ENCODE results near the gene DGKI. TPM values are rescaled to one million over a fixed set of nuclear protein-coding genes. Genes with fewer than 3 reads are reported as not detected.

DGKI gene
- polyA plus RNA-seq, 3 donors, result 1.7 to 2.2 (median 2.0) TPM

DNA sequence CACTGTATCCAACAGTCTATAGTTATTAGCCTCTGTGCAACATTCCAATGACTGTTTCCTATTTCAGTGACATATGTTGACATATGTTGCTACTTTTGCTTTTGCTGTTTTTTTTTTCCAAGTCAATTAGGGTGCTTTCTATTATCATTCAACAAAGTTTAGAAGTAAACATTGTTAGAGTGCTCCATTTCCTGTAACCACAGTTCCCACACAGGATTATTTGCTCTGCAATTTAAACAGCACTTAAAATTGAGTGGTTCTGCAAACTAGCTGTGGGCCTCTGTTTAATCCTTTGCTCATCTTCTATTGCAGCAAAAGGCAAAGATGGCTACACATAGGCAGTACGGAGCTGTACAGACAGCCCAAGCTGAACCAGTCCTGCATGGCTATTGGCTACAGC, 456.7 kb downstream of the DGKI start:
- DNase-seq (ENCODE audit: extremely low read depth in 1 of 11, low read depth in 9 of 11, low spot score in 4 of 11), result no peak

DNA sequence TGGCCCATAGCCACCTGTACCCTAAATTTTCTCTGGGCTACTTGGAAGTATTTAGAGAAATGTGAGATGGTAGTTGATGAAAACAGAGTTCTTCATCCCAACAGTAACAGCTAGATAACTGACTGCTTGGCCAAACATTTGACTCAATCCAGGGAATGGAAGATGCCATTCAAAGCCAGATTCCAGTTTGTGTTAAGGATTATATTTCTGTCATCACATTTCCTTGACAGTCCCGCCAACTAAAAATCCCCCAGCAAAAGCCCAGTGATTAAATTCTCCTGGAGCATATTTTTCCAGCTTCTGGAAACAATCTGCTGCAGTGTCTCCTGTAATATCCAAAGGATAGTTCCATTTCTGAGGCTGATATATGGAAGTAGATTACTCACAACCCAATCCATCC, 457.9 kb downstream of the DGKI start:
- no peak for DNase-seq (ENCODE audit: extremely low read depth in 1 of 11, low read depth in 9 of 11, low spot score in 4 of 11)

DNA sequence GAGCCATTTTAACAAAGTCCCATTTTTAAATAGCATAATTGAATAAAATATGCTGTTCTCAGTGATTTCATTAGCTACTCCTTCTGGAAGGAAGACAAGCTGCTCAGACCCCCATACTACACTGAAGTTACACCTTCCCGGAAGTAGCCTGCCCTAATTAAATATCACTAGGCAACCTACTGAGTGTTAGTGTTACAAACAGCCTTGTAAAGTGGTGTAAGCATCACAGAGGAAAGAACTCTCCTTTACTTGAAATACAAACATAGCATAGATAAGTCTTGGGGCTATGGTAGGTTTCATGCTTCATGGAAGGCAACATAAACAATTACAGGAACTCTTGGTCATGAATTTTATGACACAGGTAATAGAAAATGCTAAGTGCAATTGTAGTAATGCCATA, 459.8 kb downstream of the DGKI start:
- DNase-seq (ENCODE audit: extremely low read depth in 1 of 11, low read depth in 9 of 11, low spot score in 4 of 11), result no peak

DNA sequence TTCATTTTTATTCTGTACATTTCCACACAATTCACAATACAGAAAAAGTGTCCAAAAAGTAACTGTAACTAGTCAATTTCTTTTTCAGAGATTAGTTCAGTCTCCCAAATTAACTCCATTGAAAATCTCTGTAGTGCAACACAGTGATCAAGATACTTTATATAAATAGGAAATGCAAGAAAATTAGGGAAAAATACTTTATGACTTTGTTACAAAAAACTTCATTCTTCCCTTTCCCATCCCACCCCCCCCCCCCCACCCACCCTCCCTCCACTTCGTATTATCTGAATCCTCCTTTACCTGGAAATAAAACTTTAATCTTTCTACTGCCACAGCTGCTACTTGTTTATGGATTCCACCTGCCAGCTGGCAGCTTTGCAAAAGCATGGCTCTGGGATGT, 465.7 kb downstream of the DGKI start:
- DNase-seq (ENCODE audit: extremely low read depth in 1 of 11, low read depth in 9 of 11, low spot score in 4 of 11), result no peak

DNA sequence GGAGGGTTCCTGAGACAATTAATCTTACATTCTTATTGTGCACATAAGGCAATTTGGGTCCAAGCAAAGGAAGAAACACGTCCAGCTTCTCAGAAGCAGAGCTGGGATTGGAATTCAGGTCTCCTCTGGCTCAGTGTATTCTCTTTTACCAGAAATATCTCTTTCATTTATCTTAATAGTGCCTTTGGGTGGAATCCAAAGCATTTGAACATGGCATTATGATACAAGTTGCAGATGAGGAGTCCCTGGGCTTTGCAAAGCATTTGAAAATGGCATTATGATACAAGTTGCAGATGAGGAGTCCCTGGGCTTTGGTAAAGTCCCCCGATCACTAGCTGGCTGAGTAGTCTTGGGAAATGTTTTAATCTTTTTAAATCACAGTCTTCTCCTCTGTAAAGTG, 473.3 kb downstream of the DGKI start:
- no peak for DNase-seq (ENCODE audit: extremely low read depth in 1 of 11, low read depth in 9 of 11, low spot score in 4 of 11)

DNA sequence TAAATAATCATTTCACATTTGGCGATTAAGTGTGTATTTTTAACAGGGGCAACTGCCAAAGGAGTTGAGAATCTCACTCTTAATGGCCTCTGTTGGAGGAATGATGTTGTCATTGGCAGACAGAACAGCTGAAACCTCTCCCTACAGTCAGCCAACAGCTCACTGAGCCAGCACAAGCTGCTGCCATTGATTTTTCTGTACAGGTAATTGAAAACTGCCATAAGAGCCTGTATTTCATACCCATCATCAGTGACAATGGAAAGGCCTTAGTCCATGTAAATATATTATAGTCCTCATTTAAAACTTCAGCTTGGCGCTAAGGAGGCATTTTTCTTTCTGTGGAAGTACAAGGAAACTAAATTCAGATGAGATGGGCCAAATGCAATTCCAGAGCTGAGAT, 475.2 kb downstream of the DGKI start:
- no peak for DNase-seq (ENCODE audit: extremely low read depth in 1 of 11, low read depth in 9 of 11, low spot score in 4 of 11)

DNA sequence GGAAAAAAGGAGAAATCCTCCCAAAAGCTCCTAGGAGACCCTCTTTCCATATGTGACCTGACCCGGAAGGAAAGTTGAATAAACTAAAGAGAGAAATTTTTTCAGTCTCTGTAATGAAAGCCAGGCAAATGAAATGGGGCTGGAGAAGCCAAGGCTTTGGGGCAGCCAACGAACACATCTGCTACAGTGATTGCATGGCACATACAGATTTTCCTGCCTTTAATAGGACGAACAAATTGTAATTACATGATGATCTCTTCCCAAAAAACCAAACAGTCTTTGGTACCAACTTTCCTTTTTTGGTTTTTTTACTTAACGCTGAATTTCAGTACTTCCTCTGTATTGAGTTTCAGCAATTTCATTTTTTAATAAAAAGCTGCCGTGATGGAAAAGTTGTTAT, 479.8 kb downstream of the DGKI start:
- DNase-seq (ENCODE audit: extremely low read depth in 1 of 11, low read depth in 9 of 11, low spot score in 4 of 11), result no peak

DNA sequence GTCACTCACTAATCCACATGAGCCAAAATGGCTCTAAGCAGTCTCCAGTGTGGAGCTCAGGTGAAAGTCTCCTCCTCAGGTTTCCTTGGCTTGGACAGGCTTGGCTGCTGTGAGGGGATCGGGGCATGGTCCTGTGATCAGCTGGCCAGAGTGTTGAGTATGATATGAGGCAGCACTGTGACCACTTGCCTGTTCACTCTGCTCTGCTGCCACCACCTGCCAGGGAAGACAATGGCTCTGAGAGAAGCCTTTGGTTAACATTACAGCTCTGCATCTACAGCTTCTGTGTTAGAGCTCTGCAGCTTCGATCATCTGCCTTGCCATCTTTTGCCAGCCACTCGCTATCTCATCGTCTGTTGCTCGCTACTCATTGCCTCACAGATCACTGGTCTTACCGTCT, 483.1 kb downstream of the DGKI start:
- no peak for DNase-seq (ENCODE audit: extremely low read depth in 1 of 11, low read depth in 9 of 11, low spot score in 4 of 11)

DNA sequence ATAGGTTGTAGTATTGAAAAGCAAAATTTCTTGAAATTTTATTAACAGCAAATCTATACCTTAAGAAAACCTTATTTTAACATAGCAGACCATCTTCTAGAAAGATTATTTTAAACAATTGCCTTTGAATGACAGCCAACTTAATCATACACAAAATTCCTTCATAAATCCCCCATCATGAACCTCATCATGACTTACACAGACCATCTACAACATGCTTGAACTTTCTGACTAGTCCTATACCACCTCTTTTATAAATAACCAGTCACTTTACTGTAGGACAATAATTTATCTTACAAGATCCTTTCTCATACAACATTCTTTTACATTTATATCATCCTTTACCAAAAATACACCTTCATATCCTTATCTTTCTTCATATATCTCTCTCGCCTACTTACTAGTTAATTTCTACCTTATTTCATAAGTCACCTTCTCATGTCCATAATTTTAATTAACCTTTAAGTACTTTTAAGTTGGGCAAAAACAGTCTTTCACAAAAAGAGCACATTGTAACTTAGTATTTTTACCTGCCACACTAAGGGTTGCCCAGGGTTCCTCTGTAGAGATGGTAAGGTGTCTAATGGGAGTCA, 486.6 kb downstream of the DGKI start:
- DNase-seq (ENCODE audit: extremely low read depth in 1 of 11, low read depth in 9 of 11, low spot score in 4 of 11), result no peak

DNA sequence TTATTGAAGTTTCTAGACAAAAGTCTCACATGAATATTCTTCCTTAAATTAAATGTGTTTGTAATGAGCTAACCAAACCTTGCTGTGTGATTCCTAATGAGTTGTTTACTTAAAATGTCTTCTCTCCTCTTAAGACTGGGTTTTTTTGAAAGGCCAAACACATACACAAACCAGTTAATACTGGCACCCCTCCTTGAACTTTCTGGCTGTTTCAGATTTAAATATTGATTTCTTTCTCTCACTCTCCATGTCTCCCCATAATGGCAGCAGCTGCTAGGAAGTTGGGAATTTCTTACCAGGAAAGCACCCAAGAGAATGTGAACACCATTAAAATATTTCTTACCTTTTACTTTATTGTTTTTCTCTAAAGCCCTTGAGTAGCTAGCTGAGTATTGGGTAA, 491.8 kb downstream of the DGKI start:
- DNase-seq (ENCODE audit: extremely low read depth in 1 of 11, low read depth in 9 of 11, low spot score in 4 of 11), result no peak

DNA sequence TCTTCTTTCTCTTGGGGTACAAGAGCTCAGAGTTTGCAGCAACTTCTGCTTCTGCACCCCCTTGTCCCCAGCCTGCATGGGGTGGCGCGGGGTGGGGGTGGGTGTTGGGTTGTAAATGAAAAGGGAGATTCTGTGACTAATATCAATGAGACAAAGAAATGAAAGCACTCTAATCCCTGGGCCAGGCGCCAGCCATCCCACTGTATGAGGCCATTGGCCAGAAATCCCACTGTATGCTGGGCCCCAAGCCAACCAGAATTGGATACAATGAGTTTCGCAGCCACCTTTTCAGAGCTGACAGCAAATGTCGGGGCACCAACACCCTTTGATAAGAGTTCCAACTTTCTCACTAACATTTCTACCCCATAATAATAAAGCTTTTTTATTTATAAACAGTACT, 492.4 kb downstream of the DGKI start:
- no peak for DNase-seq (ENCODE audit: extremely low read depth in 1 of 11, low read depth in 9 of 11, low spot score in 4 of 11)

DNA sequence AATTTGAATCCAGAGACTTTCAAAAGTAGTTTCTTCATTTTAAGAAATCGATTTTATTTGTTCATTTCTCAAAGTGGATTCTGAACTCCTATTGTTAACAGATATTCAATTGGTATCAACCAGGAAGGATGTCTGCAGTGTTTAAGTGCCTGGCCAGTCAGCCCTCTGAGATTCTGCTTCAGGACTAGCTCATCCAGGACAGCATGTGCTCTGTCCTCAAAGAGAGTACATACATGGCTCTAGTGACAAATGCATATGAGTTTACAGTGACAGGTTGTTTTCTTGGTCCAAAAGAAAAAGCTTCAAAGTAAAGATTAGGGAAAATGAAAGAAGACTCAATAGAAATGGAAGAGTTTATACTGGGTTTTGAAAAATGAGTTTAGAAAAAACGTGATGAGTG, 494.8 kb downstream of the DGKI start:
- DNase-seq (ENCODE audit: extremely low read depth in 1 of 11, low read depth in 9 of 11, low spot score in 4 of 11), result no peak

DNA sequence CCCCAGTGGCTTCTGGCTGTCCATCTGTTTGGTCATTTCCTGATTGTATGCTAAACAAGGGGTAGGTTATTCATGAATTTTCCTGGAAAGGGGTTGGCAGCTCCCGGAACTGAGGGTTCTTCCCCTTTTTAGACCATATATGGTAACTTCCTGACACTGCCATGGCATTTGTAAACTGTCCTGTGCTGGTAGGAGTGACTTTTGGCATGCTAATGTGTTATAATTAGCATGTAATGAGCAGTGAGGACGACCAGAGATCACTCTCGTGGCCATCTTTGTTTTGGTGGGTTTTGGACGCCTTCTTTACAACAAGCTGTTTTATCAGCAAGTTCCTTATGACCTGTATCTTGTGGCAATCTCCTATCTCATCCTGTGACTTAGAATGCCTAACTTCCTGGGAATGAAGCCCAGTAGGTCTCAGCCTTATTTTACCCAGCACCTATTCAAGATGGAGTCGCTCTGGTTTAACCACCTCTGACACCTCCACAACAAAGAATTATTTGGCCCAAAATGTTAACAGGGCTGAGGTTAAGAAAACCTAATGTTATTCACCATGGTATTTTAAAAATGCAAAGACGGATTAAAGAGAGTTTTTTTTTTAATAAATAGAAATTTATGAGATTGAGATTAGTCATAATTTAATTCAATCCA, 500.9 kb downstream of the DGKI start:
- DNase-seq (ENCODE audit: extremely low read depth in 1 of 11, low read depth in 9 of 11, low spot score in 4 of 11), result no peak

DNA sequence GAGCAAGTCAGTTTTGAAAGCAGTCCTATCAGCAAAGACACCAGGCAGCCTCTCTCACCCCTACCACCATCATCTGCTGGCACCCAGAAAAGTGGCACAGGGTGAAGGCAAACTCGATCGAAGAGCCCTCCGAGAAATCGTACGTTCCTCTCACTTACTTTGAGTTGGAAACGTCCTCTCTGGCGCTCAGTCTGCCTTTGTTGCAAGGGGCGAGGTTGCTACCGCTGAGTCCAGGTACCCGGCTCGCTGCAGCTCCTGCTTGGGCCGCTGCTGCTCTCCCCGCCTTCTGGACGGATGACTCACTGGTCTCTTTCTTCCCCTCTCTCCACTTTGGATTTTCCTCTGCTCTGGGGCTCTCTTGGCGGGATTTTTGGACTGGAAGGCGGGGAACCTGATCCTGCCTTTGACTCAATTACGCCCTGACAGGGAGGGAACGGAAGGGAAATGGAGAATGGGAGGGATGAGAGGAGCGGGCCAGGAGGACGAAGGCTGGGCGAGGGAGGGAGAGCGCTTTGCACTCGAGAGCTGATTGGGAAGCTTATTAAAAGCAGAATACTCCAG, 503.4 kb downstream of the DGKI start, which contains the start of gene PTN:
Gene PTN (minus strand): TSS at position 453 of the 561 bp plus-strand sequence. CDS start 88,760 bp downstream, outside the sequence.
- peak; percentile 29 to 67 (median 56) for DNase-seq (ENCODE audit: extremely low read depth in 1 of 11, low read depth in 9 of 11, low spot score in 4 of 11)

DNA sequence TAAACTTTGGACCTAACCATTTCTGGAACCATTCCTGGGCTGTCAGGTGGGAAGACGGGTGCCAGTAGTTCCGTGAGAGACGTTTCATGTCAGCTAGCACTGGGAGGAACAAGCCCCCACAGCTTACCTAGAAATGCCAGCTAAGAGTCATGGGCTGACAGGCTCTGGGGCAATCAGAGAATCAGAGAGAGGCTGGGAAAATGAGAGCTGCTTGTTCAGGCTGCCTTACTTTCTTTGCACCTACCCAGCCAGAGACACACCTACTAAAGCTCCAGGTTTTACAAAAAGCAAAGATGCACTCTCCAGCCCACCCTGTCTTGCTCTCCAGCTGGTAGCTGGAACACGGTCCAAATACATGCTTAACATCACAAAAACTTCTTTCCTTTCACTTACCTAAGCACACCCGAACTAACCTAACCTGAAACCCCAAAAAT, 503.9 kb downstream of the DGKI start:
- DNase-seq (ENCODE audit: extremely low read depth in 1 of 11, low read depth in 9 of 11, low spot score in 4 of 11), result peak in 1 of 11 donors; percentile 7

DNA sequence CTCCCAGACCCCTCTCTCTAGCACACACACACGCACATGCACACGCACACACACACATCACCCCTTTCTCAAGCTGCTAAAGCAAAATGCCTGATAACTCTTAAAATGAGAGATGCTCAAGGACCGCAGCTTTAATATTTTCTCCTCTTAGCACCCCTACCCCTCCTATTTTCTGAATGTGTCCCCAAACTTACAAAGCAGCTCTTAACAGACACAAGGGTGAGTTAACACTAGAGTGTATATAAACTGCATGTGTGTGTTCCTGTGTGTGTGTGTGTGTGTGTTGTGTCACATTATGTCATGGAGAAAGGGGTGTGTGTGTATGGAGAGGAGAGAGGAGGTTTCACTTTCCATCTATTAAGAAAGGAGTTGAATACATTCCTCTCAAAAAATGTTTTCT, 504.5 kb downstream of the DGKI start:
- peak in 2 of 11 donors; percentile 16 to 42 for DNase-seq (ENCODE audit: extremely low read depth in 1 of 11, low read depth in 9 of 11, low spot score in 4 of 11)

DNA sequence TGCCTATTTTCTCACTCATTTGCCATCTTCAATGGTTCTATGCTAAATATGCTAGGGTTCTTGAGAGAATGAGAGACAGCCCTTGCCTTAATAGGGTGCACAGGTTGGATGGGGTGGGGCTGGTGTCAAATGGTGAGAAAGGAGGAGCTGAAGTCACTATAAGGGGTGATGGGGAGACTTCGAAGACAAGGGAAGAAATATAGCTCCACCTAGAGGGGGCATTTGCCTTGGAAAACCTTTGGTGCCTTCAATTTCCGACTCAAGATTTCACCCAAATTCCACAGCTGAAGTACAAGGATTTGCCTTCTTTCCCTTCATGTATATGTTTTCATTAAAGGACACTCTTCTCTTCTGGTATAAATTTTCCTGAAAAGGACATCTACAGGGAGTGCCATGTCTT, 508.9 kb downstream of the DGKI start:
- no peak for DNase-seq (ENCODE audit: extremely low read depth in 1 of 11, low read depth in 9 of 11, low spot score in 4 of 11)

DNA sequence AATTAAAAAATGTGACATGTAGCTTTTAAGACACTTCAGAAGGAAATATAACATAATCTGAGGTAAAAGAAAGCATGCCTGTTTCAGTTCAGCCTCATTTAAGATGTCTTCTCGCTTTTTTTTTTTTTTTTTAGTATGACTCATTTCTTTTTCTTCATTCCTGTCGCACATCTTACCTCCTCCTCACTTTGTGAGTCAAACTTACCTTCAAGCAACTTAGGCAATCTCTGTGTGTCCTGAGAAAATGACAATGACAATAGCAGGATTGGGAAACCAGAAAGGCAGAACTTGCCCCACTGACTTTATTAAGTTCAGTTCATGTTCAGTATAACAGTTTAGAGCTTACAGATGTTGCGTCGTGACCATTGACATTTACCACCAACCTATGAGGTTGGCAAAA, 511.0 kb downstream of the DGKI start:
- DNase-seq (ENCODE audit: extremely low read depth in 1 of 11, low read depth in 9 of 11, low spot score in 4 of 11), result no peak

DNA sequence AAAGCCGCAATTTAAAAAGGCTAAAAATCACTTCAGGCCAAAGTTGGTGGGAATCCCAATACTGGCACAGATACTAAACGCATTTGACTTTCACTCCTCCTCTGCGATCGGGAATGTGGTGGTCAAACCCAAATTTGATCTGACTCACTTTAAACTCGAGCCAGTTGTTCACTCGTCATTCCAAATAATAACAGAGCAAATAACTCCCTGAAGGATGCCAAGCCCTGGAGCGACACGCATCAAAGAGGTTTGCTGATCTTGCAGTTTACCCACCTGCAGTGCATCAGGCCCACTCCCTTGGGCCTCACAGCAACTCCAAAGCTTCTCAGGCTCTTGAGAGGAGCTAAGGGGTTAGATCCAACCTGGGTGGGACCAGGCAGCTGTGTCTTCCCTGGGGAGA, 515.4 kb downstream of the DGKI start:
- DNase-seq (ENCODE audit: extremely low read depth in 1 of 11, low read depth in 9 of 11, low spot score in 4 of 11), result no peak
